Body of pancreas (tissue), 4 donors: ENCODE data around the gene COPB2.

Source experiments
- POLR2A ChIP-seq, 3 donors: fragments of 450-650 bp; IDR thresholded peaks; one replicate each; pipeline ENCODE4 v1.6.1; 2016; ENCODE audit warnings: antibody characterized with exemption in 3 of 3, mild to moderate bottlenecking in 2 of 3
- TF ChIP-seq, protein P1 (sequence below), 7 experiments: fragments of 450-650 bp in 4 of 7; fragments of 200-600 bp in 3 of 7; sonication (generic) in 3 of 7; IDR thresholded peaks; one replicate each; pipeline ENCODE4 v1.5.1; 2016 to 2019; ENCODE audit warnings: antibody characterized with exemption in 7 of 7

DNA sequence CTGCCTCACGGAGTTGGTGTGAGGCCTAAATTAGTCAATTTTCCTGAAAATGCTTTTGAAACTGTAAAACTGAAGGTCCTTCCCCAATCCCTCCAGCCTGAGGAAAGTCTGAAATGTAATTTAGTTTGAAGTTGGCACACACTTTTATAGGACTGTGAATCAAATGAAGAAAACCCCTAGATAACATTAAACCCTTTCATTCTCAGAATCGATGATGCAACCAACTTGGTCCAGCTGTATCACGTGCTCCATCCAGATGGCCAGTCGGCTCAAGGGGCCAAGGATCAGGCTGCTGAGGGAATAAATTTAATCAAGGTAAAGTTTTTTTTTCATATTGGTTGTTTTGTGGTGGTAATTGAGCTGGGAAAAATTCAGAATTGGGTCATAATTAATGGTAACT is 34.0 kb downstream of the COPB2 start:
- TF ChIP-seq, protein P1, sequence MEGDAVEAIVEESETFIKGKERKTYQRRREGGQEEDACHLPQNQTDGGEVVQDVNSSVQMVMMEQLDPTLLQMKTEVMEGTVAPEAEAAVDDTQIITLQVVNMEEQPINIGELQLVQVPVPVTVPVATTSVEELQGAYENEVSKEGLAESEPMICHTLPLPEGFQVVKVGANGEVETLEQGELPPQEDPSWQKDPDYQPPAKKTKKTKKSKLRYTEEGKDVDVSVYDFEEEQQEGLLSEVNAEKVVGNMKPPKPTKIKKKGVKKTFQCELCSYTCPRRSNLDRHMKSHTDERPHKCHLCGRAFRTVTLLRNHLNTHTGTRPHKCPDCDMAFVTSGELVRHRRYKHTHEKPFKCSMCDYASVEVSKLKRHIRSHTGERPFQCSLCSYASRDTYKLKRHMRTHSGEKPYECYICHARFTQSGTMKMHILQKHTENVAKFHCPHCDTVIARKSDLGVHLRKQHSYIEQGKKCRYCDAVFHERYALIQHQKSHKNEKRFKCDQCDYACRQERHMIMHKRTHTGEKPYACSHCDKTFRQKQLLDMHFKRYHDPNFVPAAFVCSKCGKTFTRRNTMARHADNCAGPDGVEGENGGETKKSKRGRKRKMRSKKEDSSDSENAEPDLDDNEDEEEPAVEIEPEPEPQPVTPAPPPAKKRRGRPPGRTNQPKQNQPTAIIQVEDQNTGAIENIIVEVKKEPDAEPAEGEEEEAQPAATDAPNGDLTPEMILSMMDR (IDR thresholded peaks at IDR 0.05) = no peak
- TF ChIP-seq POLR2A (IDR thresholded peaks at IDR 0.05) = no peak
